ENCODE results near the gene LIMS1.

Gene LIMS1

DNA sequence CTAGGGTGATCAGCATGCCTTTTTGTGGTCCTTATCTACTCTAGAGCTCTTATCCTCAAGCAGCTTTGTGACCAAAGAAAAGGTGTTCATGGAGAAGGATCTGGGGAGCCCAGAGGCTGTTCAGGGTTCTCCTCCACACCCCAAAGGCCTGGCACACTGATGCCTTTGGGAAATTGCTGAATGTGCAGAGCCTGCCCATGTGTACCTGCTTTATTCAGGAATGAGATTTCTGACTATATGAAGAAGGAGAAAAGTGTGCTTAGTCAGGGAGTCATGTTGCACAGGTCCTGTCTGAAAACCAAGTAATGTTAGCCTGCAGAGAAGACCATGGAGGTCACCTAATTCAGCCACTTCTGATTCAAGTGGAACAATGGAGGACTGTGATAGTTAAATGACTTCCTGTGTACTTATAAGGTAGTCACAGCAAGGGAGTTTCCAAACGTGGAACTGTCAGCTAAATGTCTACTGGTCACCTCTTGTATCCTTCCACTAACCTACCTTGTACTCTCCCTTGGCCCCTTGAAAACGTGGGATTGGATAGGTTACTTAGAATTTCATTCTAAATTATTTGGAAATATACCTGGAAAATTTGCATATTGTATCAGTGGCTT, 81.3 kb downstream of the LIMS1 start:
- DNase-seq (ENCODE audit: low spot score), result no peak

- no peak for DNase-seq (ENCODE audit: low spot score)
These were observed 82.0 kb downstream of the LIMS1 start for GRCh38 chr2:108616318-108616717.

- DNase-seq (ENCODE audit: low spot score), result no peak
These were observed 82.5 kb downstream of the LIMS1 start for GRCh38 chr2:108616751-108617161.

- no peak for DNase-seq (ENCODE audit: low spot score)
These were observed 83.3 kb downstream of the LIMS1 start for GRCh38 chr2:108617617-108618016.

- no peak for DNase-seq (ENCODE audit: low spot score)
These were observed 85.8 kb downstream of the LIMS1 start for GRCh38 chr2:108619925-108620620.

DNA sequence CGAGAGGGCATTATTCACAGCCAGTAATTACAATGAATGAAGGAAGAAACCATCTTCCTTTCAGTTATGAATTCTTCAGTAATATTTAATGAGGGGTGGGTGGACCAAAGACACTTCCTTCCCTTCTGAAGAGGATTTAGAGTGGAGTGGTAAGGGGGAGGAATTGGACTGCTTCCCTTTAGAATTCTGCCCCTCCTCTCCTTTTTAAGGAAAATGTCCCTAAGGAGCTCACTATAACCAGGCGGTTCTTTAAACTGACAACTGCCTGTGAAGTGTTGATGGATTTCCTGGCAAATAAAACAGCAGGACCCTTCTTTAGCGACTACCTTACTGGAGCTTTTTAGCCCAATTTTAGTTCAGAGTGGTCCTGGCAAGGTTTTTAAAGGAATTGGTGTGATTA, 86.4 kb downstream of the LIMS1 start:
- no peak for DNase-seq (ENCODE audit: low spot score)

DNA sequence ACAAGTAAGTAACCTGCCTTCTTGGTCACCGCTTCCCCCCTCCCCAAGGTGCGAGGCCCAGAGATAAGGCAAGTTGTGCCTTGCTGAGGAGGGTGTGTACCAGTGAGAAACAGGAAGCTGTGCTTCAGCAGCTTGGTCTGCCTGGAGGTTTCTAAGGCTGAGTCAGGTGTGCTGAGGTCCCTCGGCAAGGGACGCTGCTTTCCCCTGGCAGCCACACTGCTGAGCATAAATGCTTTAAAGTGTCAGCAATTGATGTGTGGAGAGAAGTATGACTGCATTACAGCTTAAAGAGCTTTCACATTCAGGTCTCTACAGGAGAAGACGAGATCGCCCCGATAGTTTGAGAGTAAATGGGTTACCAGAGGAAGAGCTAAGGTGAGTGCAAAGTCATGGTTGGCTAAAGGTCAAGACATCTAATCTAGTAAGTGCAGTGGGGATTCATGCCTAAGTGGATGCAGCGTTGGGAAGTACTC, 86.9 kb downstream of the LIMS1 start:
- DNase-seq (ENCODE audit: low spot score), result peak; percentile 84

DNA sequence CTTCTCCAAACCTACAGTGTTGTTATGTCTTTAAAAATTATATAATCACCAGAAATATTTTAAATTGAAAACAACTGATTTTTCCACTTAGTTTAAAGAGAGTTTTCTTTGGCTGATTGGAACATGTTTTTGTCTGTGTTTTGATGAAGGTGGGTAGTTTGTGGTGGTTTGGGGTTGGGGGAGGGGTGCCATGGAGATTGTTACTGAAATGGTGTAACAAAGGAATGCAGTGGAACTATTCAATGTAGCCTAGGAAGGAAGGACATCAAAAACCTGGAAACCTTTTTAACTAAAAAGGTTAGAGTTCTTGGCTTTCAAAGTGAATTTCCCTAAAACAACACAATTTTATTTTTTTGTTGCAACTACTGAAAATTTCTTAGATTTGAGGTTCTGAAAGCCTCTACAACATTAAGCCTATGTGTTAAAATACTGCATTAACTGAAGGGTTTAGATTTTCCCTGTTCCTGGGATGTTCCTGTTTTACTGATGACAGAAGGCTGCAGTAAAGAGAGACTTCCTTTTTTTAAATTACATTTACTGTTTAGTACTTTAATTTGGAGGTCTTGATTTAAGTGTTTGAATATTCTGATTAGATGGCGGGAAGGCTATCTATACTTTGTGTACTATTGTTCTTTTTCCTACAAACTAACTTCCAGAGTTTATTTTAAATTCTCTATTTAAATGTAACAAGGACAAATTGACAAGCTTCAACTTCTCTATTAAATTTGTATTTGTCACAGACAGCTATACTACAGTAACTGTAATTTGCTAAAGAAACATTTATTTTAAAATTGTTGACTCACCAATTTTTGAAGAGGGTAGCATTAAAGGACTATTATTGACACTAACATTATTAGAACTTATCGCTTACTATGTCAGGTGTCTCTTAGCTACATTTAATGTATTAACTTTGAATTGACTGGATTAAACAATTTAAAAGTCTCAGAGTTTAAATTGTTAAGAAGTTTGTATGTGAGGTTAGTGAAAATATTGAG, 87.7 kb downstream of the LIMS1 start:
- DNase-seq (ENCODE audit: low spot score), result no peak

GRCh38 chr2:108623616-108624015, 89.3 kb downstream of the LIMS1 start:
- no peak for DNase-seq (ENCODE audit: low spot score)

- no peak for DNase-seq (ENCODE audit: low spot score)
These were observed 91.0 kb downstream of the LIMS1 start for GRCh38 chr2:108625186-108625827.

DNA sequence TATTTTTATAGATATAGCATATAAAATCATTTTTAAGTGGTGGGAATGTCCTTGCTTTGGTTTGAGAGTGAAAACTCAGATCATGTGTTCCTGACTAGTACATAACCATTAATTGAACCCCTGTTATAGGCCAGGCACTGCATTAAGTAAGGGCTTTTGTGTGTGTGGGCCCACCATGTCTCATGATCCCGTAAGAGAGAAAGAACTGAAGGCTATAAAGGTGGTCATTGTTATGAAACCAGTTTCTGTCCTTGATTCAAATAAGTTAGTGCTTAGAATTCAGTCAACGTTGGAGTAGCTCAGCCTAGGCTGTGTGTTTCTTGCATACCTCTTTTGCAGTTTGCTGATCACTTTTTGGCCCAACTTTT, 91.5 kb downstream of the LIMS1 start:
- DNase-seq (ENCODE audit: low spot score), result no peak

DNA sequence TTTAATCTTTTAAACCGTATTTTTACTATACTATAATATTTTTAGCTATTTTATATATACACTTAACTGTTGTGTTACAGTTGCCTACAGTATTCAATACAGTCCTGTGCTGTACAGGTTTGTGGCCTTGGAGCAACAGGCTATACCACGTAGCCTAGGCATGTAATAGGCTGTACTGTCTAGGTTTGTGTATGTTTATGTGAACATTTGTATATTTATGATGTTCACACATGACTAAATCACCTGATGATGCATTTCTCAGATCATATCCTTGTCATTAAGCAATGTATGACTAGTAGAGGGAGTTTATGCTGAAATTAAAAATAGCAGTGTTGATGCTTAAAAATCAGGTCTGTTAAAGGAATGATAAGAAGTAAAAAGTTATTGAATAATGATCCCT, 92.7 kb downstream of the LIMS1 start:
- DNase-seq (ENCODE audit: low spot score), result no peak

- DNase-seq (ENCODE audit: low spot score), result no peak
These were observed 93.8 kb downstream of the LIMS1 start for GRCh38 chr2:108627911-108628567.

DNA sequence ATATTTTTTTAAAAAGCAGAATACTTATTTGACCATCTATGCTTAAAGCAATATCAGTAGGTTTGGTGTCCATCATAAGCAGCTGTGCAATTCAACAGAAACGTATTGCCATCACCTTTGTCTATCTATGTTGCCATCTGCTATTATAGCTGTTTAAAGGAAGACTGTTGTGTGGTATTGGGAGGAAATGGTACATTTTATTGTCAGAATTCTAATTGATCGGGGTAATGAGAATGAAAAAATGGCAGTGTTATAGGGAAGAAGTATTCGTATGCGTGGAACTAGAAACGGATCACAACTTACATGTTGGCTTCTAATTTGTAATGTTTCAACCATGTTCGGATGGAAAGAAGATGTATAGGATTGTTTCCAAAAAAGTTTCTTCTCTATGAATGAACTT, 94.7 kb downstream of the LIMS1 start:
- DNase-seq (ENCODE audit: low spot score), result no peak

- DNase-seq (ENCODE audit: low spot score), result no peak
These were observed 95.1 kb downstream of the LIMS1 start for GRCh38 chr2:108629417-108629816.

DNA sequence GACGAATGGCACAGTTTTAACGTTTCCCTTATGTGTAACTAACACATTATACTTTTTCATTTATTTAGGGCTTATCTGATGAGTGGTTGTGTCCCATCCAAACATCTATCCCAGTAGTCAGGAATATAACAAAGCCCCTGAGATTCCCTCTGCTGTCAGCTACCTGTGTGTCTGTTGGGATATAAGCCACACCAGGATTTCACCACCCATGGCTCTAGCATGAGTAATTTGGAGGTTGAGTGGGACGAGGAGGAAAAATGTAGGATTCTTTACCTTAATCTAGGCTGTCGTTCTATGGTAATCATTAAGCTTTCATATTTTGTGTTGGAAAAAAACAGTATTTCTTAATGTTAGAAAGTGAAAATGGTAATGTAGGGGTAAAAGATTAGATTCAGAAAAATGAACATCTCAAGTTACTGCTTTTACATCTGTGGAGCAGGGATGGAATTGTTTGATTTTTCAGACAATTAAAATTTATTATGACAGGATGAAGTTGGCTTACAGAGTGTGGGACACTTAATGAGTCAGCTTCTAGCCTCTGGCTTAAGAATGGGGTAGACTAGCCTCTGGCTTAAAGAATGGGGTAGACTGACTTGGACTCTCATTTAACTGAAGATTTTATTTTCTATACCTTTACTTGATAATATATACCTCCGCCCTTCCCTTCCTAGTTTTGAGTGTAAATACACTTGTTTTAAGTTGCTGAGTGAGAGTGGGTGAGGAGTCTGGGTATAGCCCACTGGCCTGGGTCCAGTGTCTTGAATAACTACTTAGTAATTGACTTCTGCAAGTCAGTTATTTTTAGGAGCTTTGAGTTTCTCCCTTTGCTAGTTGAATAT, 96.5 kb downstream of the LIMS1 start:
- no peak for DNase-seq (ENCODE audit: low spot score)

DNA sequence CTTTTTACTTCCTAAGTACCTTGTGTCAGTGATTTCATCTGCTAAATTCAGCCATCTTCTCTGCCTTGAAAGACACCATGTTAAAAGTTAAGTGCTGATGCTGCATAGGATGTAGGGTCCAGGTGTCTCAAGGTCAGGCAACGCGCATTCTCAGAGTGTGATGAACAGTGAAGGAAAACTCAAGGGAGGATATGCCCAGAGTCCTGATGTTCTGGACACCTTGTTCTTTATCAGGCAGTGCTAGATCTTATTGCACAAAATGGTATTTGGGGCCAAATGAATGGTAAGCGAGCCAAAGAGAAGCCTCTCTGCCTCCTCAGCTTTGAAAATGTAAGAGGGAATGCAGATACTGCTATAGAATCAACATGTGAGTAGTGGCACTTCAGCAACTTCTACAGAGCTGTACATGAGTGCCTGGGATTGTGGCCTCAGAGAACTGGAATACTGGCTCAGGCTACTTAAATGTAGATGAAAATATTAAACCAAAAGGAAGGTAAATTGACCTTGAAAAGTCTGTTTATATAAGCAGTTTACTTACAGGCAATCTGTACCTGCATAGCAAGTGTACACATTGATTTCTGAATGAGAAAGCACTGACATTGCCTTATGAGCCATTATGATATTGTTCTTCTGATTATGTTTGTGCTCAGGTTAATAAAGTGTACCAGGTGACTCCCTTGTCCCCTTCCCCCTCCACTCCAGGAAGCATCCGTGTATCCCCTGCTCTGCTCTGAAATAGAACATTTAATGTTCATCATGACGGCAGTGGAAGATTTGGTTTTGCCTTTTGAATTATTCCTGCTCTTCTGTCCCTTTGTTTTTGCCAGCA, 98.3 kb downstream of the LIMS1 start:
- no peak for DNase-seq (ENCODE audit: low spot score)

- no peak for DNase-seq (ENCODE audit: low spot score)
These were observed 99.1 kb downstream of the LIMS1 start for GRCh38 chr2:108633409-108633808.

DNA sequence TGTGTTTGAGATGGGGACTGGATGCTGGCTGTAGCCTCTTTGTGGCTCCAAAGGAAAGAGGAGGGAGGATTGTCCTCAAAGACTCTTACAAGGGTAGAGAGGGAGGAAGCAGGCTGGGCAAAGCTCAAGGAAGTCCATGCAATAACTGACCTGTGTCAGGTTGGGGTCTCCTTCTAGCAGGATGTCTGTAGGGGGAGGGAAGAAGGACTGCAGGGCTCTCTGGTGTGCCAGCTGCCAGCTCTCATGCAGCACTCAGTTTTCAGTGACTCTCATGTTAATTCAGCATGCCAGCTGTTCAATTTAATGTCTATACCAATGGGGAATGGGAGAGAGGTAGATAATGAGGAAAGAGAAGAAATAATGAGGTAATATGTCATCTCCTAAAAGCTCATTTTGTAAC, 99.7 kb downstream of the LIMS1 start:
- DNase-seq (ENCODE audit: low spot score), result no peak
